DMS153 treated with DMSO at 0.1 percent for 48 hours (cell line): ENCODE measurements around the gene CALD1.

Experiments used
- DNase-seq: peaks from one replicate; lab custom pipeline; 2025; ENCODE audit not compliant: unreplicated experiment; lab: John Stamatoyannopoulos, UW

CALD1 gene

DNA sequence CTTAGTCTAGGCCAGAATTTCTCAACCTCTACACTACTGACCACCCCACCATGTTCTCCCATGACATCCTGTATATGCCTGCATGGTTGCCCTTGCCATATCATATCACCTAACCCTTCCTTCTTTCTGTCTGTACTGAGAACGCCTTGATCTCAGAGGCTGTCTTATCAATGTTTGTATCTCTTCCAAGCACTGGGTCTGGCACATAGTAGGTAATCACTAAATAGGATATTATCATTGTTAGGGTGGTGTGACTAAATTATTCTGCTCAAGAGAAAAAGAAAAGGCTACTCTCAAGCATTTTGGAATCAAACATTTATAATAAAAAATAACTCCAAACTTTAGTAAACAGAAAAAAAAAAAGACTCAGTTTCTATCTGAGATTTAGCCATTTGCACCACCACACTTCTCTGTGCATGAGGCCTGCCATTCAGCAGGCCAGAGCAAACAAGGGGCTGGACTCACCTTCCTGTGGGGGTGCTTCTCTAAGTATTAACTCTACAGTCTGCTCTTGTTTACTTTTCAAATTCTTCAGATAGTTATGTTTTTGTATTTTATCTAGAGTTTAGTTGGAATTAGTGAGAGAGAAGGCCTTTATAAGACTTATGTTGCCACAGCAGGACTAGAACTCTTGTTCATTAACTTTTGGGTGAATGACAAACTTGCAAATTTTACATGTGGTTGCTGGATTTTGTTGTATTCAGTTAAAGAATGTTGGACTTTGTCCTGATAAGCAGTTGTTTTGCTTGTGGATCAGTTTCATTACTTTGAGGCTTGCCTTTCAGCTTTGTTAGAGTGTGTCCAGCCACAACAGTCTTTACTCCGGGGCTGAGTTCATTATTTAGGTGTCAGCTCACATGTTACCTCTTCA, 212.3 kb downstream of the CALD1 start:
- no peak for DNase-seq

DNA sequence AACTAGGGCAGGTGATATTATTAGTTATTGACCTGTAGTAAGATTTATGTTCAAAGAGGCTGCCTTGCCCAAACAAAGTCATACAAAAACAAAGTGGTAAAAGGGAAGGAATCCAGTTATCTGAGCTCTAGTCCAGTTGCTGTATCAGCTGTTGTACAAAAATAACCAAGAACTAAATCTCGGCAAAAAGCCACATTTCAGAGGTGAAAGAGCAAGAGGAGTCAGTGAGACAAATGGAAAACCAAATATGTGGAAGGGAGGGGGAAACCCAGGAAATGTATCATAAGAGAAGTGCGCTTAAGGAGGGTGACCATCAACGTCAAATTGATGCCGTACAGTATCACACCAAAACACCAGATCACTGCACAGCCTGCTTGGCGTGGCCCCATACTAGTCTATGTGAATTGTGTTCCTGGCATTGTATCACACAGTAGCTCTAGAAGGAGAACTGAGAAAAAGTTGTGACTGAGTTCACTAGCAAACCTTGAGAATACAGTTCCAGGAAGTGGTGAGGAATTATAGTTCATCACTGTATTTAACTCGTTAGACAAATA, 213.3 kb downstream of the CALD1 start:
- DNase-seq: no peak

DNA sequence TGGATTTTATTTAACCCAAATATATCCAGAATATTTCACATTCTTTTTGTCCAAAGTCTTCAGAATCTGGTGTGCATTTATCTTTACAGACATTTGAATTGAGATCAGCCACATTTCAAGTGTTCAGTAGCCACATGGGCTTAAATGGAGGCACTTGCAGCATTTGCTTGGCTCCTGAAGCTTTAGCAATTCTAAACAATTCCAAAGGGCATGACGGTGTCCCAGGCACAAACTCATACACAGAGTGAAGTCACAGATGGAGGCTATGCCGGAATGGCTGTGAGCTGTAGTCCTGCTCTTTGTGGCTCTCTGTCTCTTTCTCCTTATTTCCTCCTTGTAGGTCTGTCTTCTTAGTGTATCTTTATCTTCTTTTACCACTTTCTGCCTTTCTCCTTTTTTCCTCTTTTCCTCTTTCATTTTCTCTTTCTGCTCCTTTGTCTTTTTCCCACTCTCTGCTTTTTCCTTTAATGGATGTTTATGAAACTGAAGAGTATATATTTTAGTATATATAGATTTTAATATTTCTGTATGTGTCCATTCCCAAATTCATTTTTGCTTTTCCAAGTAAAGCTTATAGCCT, 214.5 kb downstream of the CALD1 start:
- DNase-seq: no peak

DNA sequence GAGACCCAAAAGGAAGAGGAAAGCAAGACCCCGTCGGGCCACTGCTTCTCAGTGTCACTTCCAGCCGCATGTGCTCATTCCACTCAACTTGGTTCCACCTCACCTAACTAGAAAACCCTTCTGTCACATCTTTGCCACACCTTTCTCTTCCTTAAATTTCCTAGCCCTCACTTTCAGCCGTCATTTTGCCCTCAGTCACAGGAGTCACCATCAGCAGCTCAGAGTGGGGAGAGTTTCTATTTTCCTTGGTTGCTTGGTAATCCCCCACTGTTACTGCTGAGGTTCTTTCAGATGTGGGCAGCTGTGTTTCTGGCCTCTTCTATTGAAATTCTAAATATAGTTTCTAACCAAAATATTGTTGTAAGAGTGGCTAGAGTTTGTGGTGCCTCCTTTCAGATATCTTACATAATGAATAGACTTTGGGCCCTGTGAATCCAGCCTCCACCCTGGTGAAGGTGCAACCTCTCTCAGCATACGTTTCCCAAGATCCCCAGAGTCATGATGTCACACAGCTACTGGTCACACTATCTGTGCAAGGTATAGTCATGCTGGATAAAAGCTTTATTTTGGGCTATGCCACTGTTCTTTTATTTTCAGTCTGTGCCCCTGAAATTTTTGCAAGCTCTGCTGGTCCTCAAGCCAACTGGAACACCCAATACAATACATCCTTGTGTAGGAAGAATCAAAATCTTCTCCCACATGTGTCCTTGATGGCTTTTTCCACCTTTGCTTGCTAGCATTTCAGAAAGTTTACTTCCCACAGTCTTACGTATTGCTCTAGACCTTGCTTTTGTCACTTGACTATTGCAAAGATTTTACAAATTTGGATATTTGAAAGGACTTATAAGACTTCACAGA, 216.0 kb downstream of the CALD1 start:
- no peak for DNase-seq

DNA sequence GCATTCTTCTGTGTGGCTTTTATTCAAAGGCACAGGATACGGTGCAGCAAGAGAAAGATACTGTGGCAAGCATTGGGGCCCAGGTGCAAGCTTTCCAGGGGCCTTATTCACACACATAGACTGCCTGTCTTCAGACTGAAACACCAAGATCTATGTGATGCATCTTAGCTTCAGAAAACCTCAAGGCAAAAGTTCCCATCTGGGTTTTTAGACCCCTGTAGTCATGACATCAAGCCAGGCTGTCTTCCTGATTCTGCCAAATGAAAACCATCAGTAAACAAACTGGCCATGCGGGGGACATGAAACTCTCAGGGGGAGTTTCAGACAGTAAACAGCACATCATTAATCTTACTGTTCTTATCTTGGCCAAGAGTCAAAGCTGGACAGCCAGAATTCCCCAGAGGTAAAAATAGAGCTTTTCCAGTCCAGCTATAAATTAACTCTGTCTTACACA, 216.7 kb downstream of the CALD1 start:
- no peak for DNase-seq

DNA sequence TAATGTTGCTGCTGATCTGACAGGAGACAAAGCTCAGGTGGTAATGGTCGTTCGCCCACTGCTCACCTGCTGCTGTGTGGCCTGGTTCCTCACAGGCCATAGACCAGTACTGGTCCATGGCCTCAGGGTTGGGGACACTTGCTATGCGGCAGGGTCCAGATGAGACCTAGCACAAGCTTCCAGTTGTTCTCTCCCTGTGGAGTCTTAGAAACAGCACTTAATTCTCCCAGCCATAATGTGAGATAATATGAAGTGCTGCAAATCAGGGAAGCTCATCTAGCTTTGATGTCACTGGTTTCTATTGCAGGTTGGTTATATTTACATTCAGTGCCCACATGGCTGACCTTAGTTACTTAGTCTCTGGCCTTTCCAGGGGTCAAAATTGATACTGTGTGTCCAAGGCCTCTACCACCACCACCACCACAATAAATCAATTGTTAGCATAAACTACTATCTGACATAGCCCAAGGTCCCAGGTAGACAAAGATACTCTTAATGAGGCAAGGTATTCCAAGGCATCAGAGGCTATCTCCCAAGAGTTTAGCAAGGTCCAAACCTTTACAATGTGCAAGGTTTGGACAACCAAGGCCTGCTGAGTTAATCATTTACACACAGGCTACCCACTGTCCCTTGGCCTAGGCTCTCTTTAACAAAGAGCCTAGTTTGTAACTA, 217.9 kb downstream of the CALD1 start:
- no peak for DNase-seq

DNA sequence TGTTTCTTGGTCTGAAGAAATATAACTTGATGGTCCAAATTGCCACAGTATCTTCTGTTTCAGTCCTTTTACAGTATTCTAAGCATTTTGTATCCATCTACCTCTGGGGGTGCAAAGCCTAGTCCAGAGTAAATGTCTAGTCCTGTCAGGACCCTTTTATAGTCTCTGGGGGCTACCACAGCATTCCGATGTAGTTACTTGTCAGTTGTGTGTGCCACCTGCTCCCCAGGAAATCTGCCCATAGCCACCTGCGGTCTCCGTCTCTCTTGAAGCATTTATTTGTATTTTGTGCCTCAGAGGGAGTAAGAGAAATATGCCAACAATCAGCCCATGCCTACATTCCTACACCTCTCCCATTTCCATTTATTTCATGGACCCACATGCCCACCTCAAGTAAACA, 219.7 kb downstream of the CALD1 start:
- no peak for DNase-seq

DNA sequence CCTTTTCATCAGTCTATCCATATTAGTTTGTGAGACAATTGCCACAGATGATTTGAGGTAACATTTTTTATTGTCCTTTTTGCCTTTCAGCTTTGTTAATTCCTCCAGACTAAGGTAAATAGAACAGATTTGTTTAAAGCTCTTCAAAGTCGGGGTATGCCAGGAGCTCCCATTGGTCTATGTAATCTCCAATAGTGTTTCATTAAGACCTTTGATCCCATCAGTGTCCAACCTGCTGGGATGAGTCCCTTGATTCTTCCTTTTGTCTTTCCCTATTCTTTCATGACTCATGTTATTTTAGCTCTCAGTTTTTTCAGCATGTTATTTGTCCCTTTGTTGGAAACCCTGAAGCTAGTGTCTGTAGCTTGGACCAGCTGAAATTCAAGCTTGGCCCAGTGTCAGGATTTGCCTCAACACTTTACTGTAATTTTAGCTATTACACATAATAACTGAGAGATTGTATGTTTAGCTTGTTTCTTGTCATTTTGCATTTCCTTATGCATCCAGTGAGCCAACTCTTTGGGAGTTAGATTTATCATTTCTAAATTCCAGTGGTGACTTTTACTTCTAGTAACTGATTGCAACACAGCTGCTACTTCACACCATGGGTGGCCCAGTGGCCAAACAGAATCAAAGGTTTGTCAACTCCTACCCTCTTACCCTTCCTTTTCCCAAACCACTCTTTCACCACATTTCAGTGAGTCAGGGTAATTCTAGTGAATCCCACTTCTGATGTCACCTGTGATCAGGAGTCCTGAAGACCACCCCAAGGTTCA, 222.1 kb downstream of the CALD1 start:
- DNase-seq: no peak

DNA sequence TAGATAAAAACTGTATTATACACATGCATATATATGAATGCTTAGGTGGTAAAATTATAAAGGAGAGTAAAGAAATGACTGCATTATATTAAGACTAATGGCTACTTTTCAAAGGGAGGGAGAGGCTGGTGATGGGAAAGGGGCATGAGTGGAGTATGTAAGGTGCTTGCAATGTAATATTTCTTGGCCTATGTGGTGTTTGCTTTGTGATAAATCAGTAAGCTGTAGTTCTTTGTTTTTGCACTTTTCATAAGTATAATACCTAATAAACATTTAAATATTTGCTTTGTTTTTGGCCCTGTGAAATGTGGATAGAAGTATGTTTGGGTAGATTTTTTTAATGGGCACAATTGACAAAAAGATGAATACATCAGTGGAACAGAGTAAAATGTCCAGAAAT, 232.8 kb downstream of the CALD1 start:
- DNase-seq: no peak
